ENCODE results near the gene LGI2.

DNA sequence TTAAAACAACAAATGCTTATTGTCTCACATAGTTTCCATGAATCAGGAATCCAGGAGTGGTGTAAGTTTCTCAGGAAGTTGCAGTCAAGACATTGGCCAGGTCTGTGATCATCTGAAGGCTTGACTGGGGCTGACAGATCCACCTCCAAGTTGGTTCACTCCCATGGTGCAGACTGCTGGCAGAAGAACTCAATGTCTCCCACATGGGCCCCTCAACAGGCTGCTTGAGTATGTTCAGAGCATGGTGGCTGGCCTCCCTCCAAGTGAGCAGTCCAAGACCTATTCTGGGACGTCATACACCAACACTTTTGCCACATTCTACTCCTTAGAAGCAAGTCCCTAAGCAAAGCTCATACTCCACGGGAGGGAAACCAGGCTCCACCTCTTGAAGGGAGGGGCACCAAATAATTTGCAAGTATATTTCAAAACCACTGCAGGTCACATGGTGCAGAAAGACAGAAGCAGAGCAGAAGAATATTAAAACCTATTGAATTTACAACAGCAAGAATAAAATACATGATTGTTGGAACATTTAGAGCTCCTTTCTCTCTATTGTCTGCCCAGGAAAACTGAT, 35.3 kb downstream of the LGI2 start:
- TF ChIP-seq JUND (IDR thresholded peaks at IDR 0.05) (no peak), GATA2 (CRISPR knock-in tag; IDR thresholded peaks at IDR 0.05) (no peak)
- TF ChIP-seq, protein P1, sequence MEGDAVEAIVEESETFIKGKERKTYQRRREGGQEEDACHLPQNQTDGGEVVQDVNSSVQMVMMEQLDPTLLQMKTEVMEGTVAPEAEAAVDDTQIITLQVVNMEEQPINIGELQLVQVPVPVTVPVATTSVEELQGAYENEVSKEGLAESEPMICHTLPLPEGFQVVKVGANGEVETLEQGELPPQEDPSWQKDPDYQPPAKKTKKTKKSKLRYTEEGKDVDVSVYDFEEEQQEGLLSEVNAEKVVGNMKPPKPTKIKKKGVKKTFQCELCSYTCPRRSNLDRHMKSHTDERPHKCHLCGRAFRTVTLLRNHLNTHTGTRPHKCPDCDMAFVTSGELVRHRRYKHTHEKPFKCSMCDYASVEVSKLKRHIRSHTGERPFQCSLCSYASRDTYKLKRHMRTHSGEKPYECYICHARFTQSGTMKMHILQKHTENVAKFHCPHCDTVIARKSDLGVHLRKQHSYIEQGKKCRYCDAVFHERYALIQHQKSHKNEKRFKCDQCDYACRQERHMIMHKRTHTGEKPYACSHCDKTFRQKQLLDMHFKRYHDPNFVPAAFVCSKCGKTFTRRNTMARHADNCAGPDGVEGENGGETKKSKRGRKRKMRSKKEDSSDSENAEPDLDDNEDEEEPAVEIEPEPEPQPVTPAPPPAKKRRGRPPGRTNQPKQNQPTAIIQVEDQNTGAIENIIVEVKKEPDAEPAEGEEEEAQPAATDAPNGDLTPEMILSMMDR (IDR thresholded peaks at IDR 0.05): no peak
- TF ChIP-seq, protein P2, sequence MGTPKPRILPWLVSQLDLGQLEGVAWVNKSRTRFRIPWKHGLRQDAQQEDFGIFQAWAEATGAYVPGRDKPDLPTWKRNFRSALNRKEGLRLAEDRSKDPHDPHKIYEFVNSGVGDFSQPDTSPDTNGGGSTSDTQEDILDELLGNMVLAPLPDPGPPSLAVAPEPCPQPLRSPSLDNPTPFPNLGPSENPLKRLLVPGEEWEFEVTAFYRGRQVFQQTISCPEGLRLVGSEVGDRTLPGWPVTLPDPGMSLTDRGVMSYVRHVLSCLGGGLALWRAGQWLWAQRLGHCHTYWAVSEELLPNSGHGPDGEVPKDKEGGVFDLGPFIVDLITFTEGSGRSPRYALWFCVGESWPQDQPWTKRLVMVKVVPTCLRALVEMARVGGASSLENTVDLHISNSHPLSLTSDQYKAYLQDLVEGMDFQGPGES (IDR thresholded peaks at IDR 0.05; ENCODE audit: low read depth, low read length): no peak

All from SK-N-SH (cell line).